Measurements from ENCODE around the gene CCNB3.

The CCNB3 gene

GRCh38 chrX:50333308-50333707 lies 128.7 kb downstream of the CCNB3 start:
- TF ChIP-seq CTCF (IDR thresholded peaks at IDR 0.05; ENCODE audit: low read depth, low read length, missing control alignments): no peak
- no peak overlapping the region for H3K4me3 ChIP-seq (ENCODE audit: low read depth, low read length)
- in situ Hi-C loops (cut with HindIII; ENCODE audit: low sequenced_read_pairs): no loop called here
- no peak for DNase-seq (ENCODE audit: low read depth)

GRCh38 chrX:50343917-50344316 lies 139.4 kb downstream of the CCNB3 start:
- no peak for TF ChIP-seq CTCF (IDR thresholded peaks at IDR 0.05; ENCODE audit: low read depth, low read length, missing control alignments)
- no peak for DNase-seq (ENCODE audit: low read depth)
- in situ Hi-C loops (cut with HindIII; ENCODE audit: low sequenced_read_pairs): no loop called here
- no peak overlapping the region for H3K4me3 ChIP-seq (ENCODE audit: low read depth, low read length)

- no peak for TF ChIP-seq CTCF (IDR thresholded peaks at IDR 0.05; ENCODE audit: low read depth, low read length, missing control alignments)
- DNase-seq (ENCODE audit: low read depth): no peak
- in situ Hi-C loops (cut with HindIII; ENCODE audit: low sequenced_read_pairs): no loop called here
- no peak overlapping the region for H3K4me3 ChIP-seq (ENCODE audit: low read depth, low read length)
Observed at GRCh38 chrX:50372966-50373365, 168.4 kb downstream of the CCNB3 start.

- DNase-seq (ENCODE audit: low read depth): no peak
- in situ Hi-C loops (cut with HindIII; ENCODE audit: low sequenced_read_pairs): no loop called here
- no peak overlapping the region for H3K4me3 ChIP-seq (ENCODE audit: low read depth, low read length)
- no peak for TF ChIP-seq CTCF (IDR thresholded peaks at IDR 0.05; ENCODE audit: low read depth, low read length, missing control alignments)
Observed at GRCh38 chrX:50375481-50376267, 171.1 kb downstream of the CCNB3 start.

GRCh38 chrX:50381729-50382415 lies 177.3 kb downstream of the CCNB3 start:
- no peak overlapping the region for H3K4me3 ChIP-seq (ENCODE audit: low read depth, low read length)
- TF ChIP-seq CTCF (IDR thresholded peaks at IDR 0.05; ENCODE audit: low read depth, low read length, missing control alignments): no peak
- in situ Hi-C loops (cut with HindIII; ENCODE audit: low sequenced_read_pairs): no loop called here
- no peak for DNase-seq (ENCODE audit: low read depth)

GRCh38 chrX:50386520-50386919 lies 182.0 kb downstream of the CCNB3 start:
- DNase-seq (ENCODE audit: low read depth): no peak

More at GRCh38 chrX:50386520-50386919, 182.0 kb downstream of the CCNB3 start:
- no peak overlapping the region for H3K4me3 ChIP-seq (ENCODE audit: low read depth, low read length)
- in situ Hi-C loops (cut with HindIII; ENCODE audit: low sequenced_read_pairs): no loop called here
- no peak for TF ChIP-seq CTCF (IDR thresholded peaks at IDR 0.05; ENCODE audit: low read depth, low read length, missing control alignments)
